ENCODE data around the gene PLAGL2. TPM values are rescaled to one million over a fixed set of nuclear protein-coding genes. Genes with fewer than 3 reads are reported as not detected.

Gene PLAGL2
- total and polyA plus RNA-seq, 2 of the 8 experiments (the other 6 are each of a cell fraction or from before 2014, with no cell fraction given), result 20.6 to 25.4 TPM

DNA sequence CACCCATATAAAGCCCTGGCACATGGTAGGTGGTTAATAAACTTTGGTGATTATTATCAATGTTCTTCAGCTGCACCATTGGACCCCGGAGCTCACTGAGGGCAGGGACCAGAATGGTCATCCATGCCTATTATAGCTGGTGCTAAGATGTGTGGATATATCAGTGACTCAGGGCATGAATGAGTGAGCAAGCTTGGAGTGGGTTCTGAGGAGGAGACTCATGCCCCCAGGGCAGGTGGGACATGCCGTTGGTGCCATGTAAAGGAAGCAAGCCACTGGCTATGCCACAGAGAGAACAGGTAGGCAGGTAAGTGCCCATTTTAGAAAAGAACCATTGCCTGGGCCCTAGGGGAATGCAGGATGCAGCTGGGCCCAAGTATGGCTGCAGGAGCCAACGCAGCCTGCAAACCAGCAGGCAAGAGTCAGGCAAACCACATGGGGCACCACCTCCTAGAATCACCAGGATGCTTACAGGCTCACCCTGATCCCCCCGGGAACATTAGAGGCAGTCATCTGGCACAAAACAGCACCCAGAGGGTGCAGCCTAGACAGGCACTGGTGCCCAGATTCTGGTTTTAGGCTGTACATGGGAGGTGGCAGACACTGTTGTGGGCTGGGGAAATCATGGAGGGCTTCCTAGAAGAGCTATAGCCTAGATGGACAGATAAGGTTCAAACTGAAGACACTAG is 23.5 kb downstream of the PLAGL2 start:
- Histone ChIP-seq H4K8ac (ENCODE audit: extremely low read depth, insufficient read depth, low read length) (no peak overlapping the region), H3K23me2 (ENCODE audit: low read depth, low read length) (0 out of 2 replicates have a peak, but pooled peaks cover 3% of the 10 kb centered on the region), H3K4me1 (replicated peaks in 1 of 4; ENCODE audit: control insufficient read depth in 3 of 4, insufficient read depth in 4 of 4, low read length in 3 of 4) (peaks cover 0 to 6% (median 3%) of the 10 kb centered on the region in 4 experiments; a peak in 3 of 7 replicates), H2BK12ac (ENCODE audit: low read depth, low read length) (no peak overlapping the region), H2BK20ac (ENCODE audit: low read length) (no peak overlapping the region), H4K20me1 (replicated peaks in 1 of 2; ENCODE audit: control insufficient read depth in 1 of 2, insufficient read depth in 2 of 2, low read length in 2 of 2) (peaks cover 0 to 3% of the 10 kb centered on the region in 2 experiments), H3K27me3 (replicated peaks in 1 of 4; ENCODE audit: control insufficient read depth in 3 of 4, extremely low read depth in 1 of 4, insufficient read depth in 3 of 4, low read length in 3 of 4) (no peaks in the 10 kb centered on the region), H3K4me2 (ENCODE audit: insufficient read depth in 1 of 2, low read depth in 2 of 2, low read length in 2 of 2) (no peak overlapping the region), H3K56ac (replicated peaks; ENCODE audit: insufficient read length, low read depth, low read length) (no peak overlapping the region), H3K9ac (replicated peaks in 1 of 4; ENCODE audit: extremely low read depth in 1 of 4, low read depth in 3 of 4, low read length in 3 of 4) (no peak overlapping the region), H2BK15ac (ENCODE audit: low read length) (no peak overlapping the region), H3K23ac (ENCODE audit: insufficient read length) (no peak overlapping the region), H2AK5ac (ENCODE audit: low read depth, low read length) (no peak overlapping the region), H3K14ac (ENCODE audit: insufficient read length) (no peak overlapping the region), H2BK120ac (replicated peaks; ENCODE audit: low read depth, low read length) (no peak overlapping the region), H2AFZ (ENCODE audit: low read length) (no peak overlapping the region), H3K18ac (ENCODE audit: extremely low read depth, low read length) (no peak overlapping the region), H4K91ac (replicated peaks; ENCODE audit: insufficient read length, low read length) (no peak overlapping the region), H3K9me3 (ENCODE audit: insufficient read depth in 2 of 2, low read depth in 1 of 2, low read length in 1 of 2) (peaks cover 0 to 3% of the 10 kb centered on the region in 2 experiments; a peak in 1 of 4 replicates), H3K36me3 (ENCODE audit: control insufficient read depth in 2 of 4, insufficient read depth in 4 of 4, low read length in 3 of 4) (no peaks in the 10 kb centered on the region), H4K5ac (ENCODE audit: insufficient read length, low read depth, low read length) (no peak overlapping the region), H3K4me3 (ENCODE audit: extremely low read depth in 1 of 4, insufficient read depth in 2 of 4, low read depth in 3 of 4, low read length in 4 of 4) (no peak overlapping the region), H3K27ac (ENCODE audit: low read depth, low read length) (no peak overlapping the region), H3K79me2 (ENCODE audit: control insufficient read depth in 1 of 2, insufficient read depth in 2 of 2, low read length in 2 of 2) (peaks cover 0 to 6% of the 10 kb centered on the region in 2 experiments; a peak in 1 of 4 replicates), H3K4ac (replicated peaks; ENCODE audit: insufficient read length, low read depth, low read length) (no peak overlapping the region), H2BK5ac (ENCODE audit: low read depth, low read length) (no peak overlapping the region), H3K79me1 (ENCODE audit: low read depth, low read length) (0 out of 2 replicates have a peak, but pooled peaks cover 4% of the 10 kb centered on the region)
- FAIRE-seq (no peak), DNase-seq (ENCODE audit: low read depth in 1 of 2, low spot score in 2 of 2) (no peak)
- ChIA-PET POLR2A (ENCODE audit: partially characterized antibody) (interaction anchor here (1.1 to 1.5 kb wide), 2 partner anchors 21 to 31 kb away, joined by 3 to 6 read pairs; no protein-coding TSS in a partner anchor), CTCF (ENCODE audit: partially characterized antibody) (interaction anchor here (0.5 to 1.3 kb wide), 4 partner anchors 13 to 337 kb away, joined by 3 read pairs; no protein-coding TSS in a partner anchor)
- TF ChIP-seq MAFK (IDR thresholded peaks at IDR 0.05; ENCODE audit: low read depth, low read length) (no peak), JUND (IDR thresholded peaks at IDR 0.05; ENCODE audit: low read length) (no peak), CBX8 (IDR thresholded peaks at IDR 0.05; ENCODE audit: borderline replicate concordance, low read depth, low read length) (no peak), SAP30 (IDR thresholded peaks at IDR 0.05; ENCODE audit: insufficient read depth, insufficient replicate concordance, low read length) (no peak), YY1 (IDR thresholded peaks at IDR 0.05; ENCODE audit: low read depth, low read length) (no peak)
- TF ChIP-seq, protein P1, sequence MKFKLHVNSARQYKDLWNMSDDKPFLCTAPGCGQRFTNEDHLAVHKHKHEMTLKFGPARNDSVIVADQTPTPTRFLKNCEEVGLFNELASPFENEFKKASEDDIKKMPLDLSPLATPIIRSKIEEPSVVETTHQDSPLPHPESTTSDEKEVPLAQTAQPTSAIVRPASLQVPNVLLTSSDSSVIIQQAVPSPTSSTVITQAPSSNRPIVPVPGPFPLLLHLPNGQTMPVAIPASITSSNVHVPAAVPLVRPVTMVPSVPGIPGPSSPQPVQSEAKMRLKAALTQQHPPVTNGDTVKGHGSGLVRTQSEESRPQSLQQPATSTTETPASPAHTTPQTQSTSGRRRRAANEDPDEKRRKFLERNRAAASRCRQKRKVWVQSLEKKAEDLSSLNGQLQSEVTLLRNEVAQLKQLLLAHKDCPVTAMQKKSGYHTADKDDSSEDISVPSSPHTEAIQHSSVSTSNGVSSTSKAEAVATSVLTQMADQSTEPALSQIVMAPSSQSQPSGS (IDR thresholded peaks at IDR 0.05; ENCODE audit: low read length), result no peak
- 82% methylated on average over 4 of the region's 4 CpGs; no CpG with 5 or more reads in 1 of the 2 experiments for WGBS, 2 experiments (ENCODE audit: extremely low coverage in 1 of 2, insufficient coverage in 1 of 2, insufficient read length in 1 of 2, insufficient replicate concordance in 2 of 2, low coverage in 1 of 2, low lambda C conversion rate in 2 of 2, missing lambda C conversion rate in 1 of 2)

Data from H1 (cell line).